A673 (cell line): ENCODE results near the gene TTPAL. TPM values are rescaled to one million over a fixed set of nuclear protein-coding genes. Genes with fewer than 3 reads are reported as not detected.

Source experiments
- BruUV-seq: library from RNA; stranded (reverse); fragments of 400-500 nt; replicated peaks from 2 replicates; lab custom pipeline; 2021; lab: Mats Ljungman, UMichigan
- CTCF ChIA-PET: fragments of 300-600 bp; sonication (Branson Sonifier 250); formaldehyde crosslinking; loops from one replicate; lab custom pipeline; 2022; ENCODE audit warnings: antibody characterized with exemption; lab: Charles Lee
- POLR2A ChIA-PET: fragments of 300-600 bp; sonication (Branson Sonifier 250); formaldehyde crosslinking; loops from one replicate; lab custom pipeline; 2022; ENCODE audit warnings: antibody characterized with exemption; ENCODE audit not compliant: low non-redundant PET; lab: Charles Lee
- DNase-seq: peaks from one replicate; pipeline ENCODE4 v3.0.0-alpha.2; 2015; ENCODE audit warnings: low spot score
- H3K27ac ChIP-seq: fragments of 200-600 bp; sonication (generic); 2 replicates; pipeline ENCODE4 v1.5.1; 2016; ENCODE audit warnings: mixed run types, low read depth, mild to moderate bottlenecking, mixed read lengths, antibody characterized with exemption, low read length; ENCODE audit not compliant: poor library complexity, severe bottlenecking
- H3K27me3 ChIP-seq: fragments of 200-600 bp; sonication (generic); replicated peaks from 2 replicates; pipeline ENCODE4 v1.6.1; 2017; ENCODE audit warnings: mixed run types, low read depth, mild to moderate bottlenecking, mixed read lengths, antibody characterized with exemption, low read length; ENCODE audit not compliant: insufficient read depth, poor library complexity
- H3K36me3 ChIP-seq: fragments of 200-600 bp; sonication (generic); 2 replicates; pipeline ENCODE4 v1.6.1; 2016; ENCODE audit warnings: mixed run types, mild to moderate bottlenecking, mixed read lengths, antibody characterized with exemption, low read length; ENCODE audit not compliant: insufficient read depth, poor library complexity, severe bottlenecking
- H3K4me1 ChIP-seq: fragments of 200-600 bp; sonication (generic); 2 replicates; pipeline ENCODE4 v1.6.1; 2017; ENCODE audit warnings: mixed run types, mild to moderate bottlenecking, mixed read lengths, antibody characterized with exemption, low read length; ENCODE audit not compliant: insufficient read depth, poor library complexity, severe bottlenecking
- H3K4me3 ChIP-seq: fragments of 200-600 bp; sonication (generic); 2 replicates; pipeline ENCODE4 v1.5.1; 2016; ENCODE audit warnings: low read depth, mixed run types, mild to moderate bottlenecking, mixed read lengths, low read length; ENCODE audit not compliant: poor library complexity, severe bottlenecking
- H3K9me3 ChIP-seq: fragments of 200-600 bp; sonication (generic); 2 replicates; pipeline ENCODE4 v1.6.1; 2016; ENCODE audit warnings: mixed run types, low read depth, mild to moderate bottlenecking, mixed read lengths, antibody characterized with exemption, low read length; ENCODE audit not compliant: poor library complexity, severe bottlenecking
- CTCF ChIP-seq: fragments of 300-800, 200-600 bp; sonication (generic); conservative IDR thresholded peaks from 2 replicates; pipeline ENCODE4 v1.5.1; 2017; ENCODE audit warnings: low read depth, mild to moderate bottlenecking, antibody characterized with exemption, low read length, moderate library complexity, mixed read lengths
- EZH2 ChIP-seq: fragments of 200-600 bp; sonication (generic); IDR thresholded peaks from 2 replicates; pipeline ENCODE4 v1.6.1; 2017; ENCODE audit warnings: borderline replicate concordance, low read depth, mild to moderate bottlenecking, mixed read lengths, antibody characterized with exemption, low read length; ENCODE audit not compliant: poor library complexity, severe bottlenecking
- intact Hi-C: fragments of 100-400 bp; cut with micrococcal nuclease; formaldehyde crosslinking; loops from one replicate; pipeline ENCODE4 v1.10.0; 2022; ENCODE audit not compliant: unreplicated experiment
- total RNA-seq: library from RNA; stranded (reverse); gene quantifications from 2 replicates; pipeline ENCODE4 v1.2.3, GENCODE V29; 2021

TTPAL gene
- total RNA-seq, 1 experiment from 2014 or later: 14.6 TPM

- H3K27me3 ChIP-seq: no peaks in the 10 kb centered on the region
- TF ChIP-seq EZH2 (no peak), CTCF (no peak)
- no peaks in the 10 kb centered on the region for H3K4me1 ChIP-seq
- POLR2A ChIA-PET: no interaction called here
- DNase-seq: no peak
- CTCF ChIA-PET: no interaction called here
- H3K36me3 ChIP-seq: peaks cover 45% of the 10 kb centered on the region
- intact Hi-C loops: no loop called here
- H3K4me3 ChIP-seq: no peak overlapping the region
- H3K9me3 ChIP-seq: no peaks in the 10 kb centered on the region
- no TSS peak for BruUV-seq
- no peak overlapping the region for H3K27ac ChIP-seq
Measured at GRCh38 chr20:44489931-44490330, 14.3 kb downstream of the TTPAL start.

- no peak for TF ChIP-seq CTCF
- TF ChIP-seq EZH2: no peak
- no peak overlapping the region for H3K27ac ChIP-seq
- no peak for DNase-seq
- peaks cover 46% of the 10 kb centered on the region for H3K36me3 ChIP-seq
- BruUV-seq: TSS peak; percentile 9
- intact Hi-C loops: no loop called here
- ChIA-PET CTCF (no interaction called here), POLR2A (interaction anchor here (0.6 kb wide), 1 partner anchor 43 kb away, joined by 3 read pairs; no protein-coding TSS in a partner anchor)
- H3K4me1 ChIP-seq: no peaks in the 10 kb centered on the region
- H3K9me3 ChIP-seq: no peaks in the 10 kb centered on the region
- no peak overlapping the region for H3K4me3 ChIP-seq
- no peaks in the 10 kb centered on the region for H3K27me3 ChIP-seq
Measured at GRCh38 chr20:44491635-44492395, 16.1 kb downstream of the TTPAL start.

- Histone ChIP-seq H3K27me3 (no peaks in the 10 kb centered on the region), H3K27ac (no peak overlapping the region), H3K4me3 (no peak overlapping the region), H3K9me3 (no peaks in the 10 kb centered on the region), H3K36me3 (peaks cover 39% of the 10 kb centered on the region), H3K4me1 (no peaks in the 10 kb centered on the region)
- POLR2A ChIA-PET: no interaction called here
- no peak for TF ChIP-seq EZH2
- no peak for TF ChIP-seq CTCF
- no TSS peak for BruUV-seq
- CTCF ChIA-PET: no interaction called here
- DNase-seq: no peak
- intact Hi-C loops: no loop called here
Measured at GRCh38 chr20:44494266-44494665, 18.6 kb downstream of the TTPAL start.
